HEK293 (cell line): ENCODE measurements around the gene SPNS2.

Experiments
- CTCF ChIP-seq: fragments of 450-650 bp; formaldehyde crosslinking; IDR thresholded peaks from 2 replicates; pipeline ENCODE4 v1.5.1; 2016; ENCODE audit warnings: missing biosample characterization, missing genetic modification characterization
- REST ChIP-seq: fragments of 450-650 bp; formaldehyde crosslinking; IDR thresholded peaks from 2 replicates; pipeline ENCODE4 v1.5.1; 2016; ENCODE audit warnings: missing biosample characterization, missing genetic modification characterization
- ZNF140 ChIP-seq: fragments of 450-650 bp; formaldehyde crosslinking; IDR thresholded peaks from 2 replicates; pipeline ENCODE4 v1.5.1; 2016; ENCODE audit warnings: missing biosample characterization, missing genetic modification characterization
- ZNF223 ChIP-seq: fragments of 450-650 bp; formaldehyde crosslinking; IDR thresholded peaks from 2 replicates; pipeline ENCODE4 v1.5.1; 2016; ENCODE audit warnings: missing biosample characterization, missing genetic modification characterization
- ZNF274 ChIP-seq, 2 experiments: fragments of 200-500 bp in 1 of 2; fragments of 450-650 bp in 1 of 2; sonication (Bioruptor generic) in 1 of 2; formaldehyde crosslinking in 1 of 2; IDR thresholded peaks; 2 replicates each; pipeline versions ENCODE4 v1.5.1 to v1.6.1; 2014 to 2016; ENCODE audit warnings: borderline replicate concordance in 1 of 2, inconsistent platforms in 1 of 2, low read length in 1 of 2, missing biosample characterization in 1 of 2, missing genetic modification characterization in 1 of 2
- ZNF404 ChIP-seq: fragments of 450-650 bp; formaldehyde crosslinking; IDR thresholded peaks from 2 replicates; pipeline ENCODE4 v1.5.1; 2017; ENCODE audit warnings: missing biosample characterization, missing genetic modification characterization
- ZNF571 ChIP-seq: fragments of 450-650 bp; formaldehyde crosslinking; IDR thresholded peaks from 2 replicates; pipeline ENCODE4 v1.5.0; 2017; ENCODE audit warnings: missing biosample characterization, missing genetic modification characterization
- ZNF76 ChIP-seq: fragments of 450-650 bp; formaldehyde crosslinking; IDR thresholded peaks from 2 replicates; pipeline ENCODE4; 2016; ENCODE audit warnings: low read depth, missing biosample characterization, missing genetic modification characterization, borderline replicate concordance
- ZNF837 ChIP-seq: fragments of 450-650 bp; formaldehyde crosslinking; IDR thresholded peaks from 2 replicates; pipeline ENCODE4 v1.5.1; 2016; ENCODE audit warnings: missing biosample characterization, missing genetic modification characterization
- ZNF843 ChIP-seq: fragments of 450-650 bp; formaldehyde crosslinking; IDR thresholded peaks from 2 replicates; pipeline ENCODE4 v1.5.1; 2016; ENCODE audit warnings: missing biosample characterization, missing genetic modification characterization

GRCh38 chr17:4450710-4451316, 47.9 kb upstream of the SPNS2 start:
- TF ChIP-seq ZNF843 (tag by site-specific recombination) (no peak), ZNF404 (tag by site-specific recombination) (no peak), CTCF (tag by site-specific recombination) (no peak), ZNF571 (no peak), REST (tag by site-specific recombination) (no peak), ZNF140 (tag by site-specific recombination) (no peak), ZNF837 (tag by site-specific recombination) (no peak), ZNF274 (IDR thresholded peaks at IDR 0.05; ENCODE audit: low read length) (no peak), ZNF274 (tag by site-specific recombination; IDR thresholded peaks at IDR 0.05; ENCODE audit: borderline replicate concordance) (no peak), ZNF76 (no peak), ZNF223 (tag by site-specific recombination) (no peak)
